HL-60 (cell line): ENCODE results near the gene ANXA3.

ENCODE experiments used
- GABPA ChIP-seq: IDR thresholded peaks from 2 replicates; pipeline ENCODE4 v1.6.1; 2012; ENCODE audit warnings: low read depth
- POLR2AphosphoS5 ChIP-seq: IDR thresholded peaks from 2 replicates; pipeline ENCODE4 v1.6.1; 2012; ENCODE audit warnings: low read depth
- TF ChIP-seq, protein P1 (sequence below): IDR thresholded peaks from one replicate; pipeline ENCODE4 v1.5.1; 2011; ENCODE audit warnings: low read length, control low read depth, inconsistent platforms; ENCODE audit not compliant: insufficient read depth
- TF ChIP-seq, protein P2 (sequence below): IDR thresholded peaks from 2 replicates; pipeline ENCODE4 v1.6.1; 2012; ENCODE audit warnings: low read depth; ENCODE audit not compliant: insufficient replicate concordance

DNA sequence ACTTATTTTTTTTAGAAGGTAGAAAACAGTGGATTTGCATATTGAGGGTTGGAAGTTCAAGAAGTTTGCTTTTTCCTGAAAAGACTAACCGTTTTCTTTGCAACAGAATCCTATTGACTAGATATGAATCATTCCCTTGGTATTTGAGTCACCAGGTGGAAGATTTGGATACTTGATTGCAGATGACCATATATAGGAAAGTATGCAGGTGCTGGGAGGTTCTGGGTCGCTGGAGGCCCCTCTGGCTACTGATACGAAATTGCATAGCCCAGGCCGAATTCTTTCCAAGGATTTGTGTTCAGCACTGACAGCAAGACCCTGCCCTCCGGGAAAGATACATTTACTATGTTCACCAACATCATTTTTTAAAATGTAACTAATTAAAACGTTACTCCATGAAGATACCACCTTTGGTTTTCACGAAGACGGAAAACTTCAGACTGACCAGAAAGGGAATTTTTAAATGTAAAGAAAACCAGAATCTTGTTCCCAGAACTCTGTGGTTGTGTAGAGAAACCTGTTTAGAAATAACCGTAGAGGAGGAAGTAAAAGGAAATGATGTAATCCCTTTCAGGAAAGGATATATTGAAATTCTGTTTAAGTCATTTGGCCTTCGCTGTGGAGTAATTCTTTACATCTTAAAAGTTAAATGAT lies 946 bp downstream of the ANXA3 start:
- TF ChIP-seq, protein P1, sequence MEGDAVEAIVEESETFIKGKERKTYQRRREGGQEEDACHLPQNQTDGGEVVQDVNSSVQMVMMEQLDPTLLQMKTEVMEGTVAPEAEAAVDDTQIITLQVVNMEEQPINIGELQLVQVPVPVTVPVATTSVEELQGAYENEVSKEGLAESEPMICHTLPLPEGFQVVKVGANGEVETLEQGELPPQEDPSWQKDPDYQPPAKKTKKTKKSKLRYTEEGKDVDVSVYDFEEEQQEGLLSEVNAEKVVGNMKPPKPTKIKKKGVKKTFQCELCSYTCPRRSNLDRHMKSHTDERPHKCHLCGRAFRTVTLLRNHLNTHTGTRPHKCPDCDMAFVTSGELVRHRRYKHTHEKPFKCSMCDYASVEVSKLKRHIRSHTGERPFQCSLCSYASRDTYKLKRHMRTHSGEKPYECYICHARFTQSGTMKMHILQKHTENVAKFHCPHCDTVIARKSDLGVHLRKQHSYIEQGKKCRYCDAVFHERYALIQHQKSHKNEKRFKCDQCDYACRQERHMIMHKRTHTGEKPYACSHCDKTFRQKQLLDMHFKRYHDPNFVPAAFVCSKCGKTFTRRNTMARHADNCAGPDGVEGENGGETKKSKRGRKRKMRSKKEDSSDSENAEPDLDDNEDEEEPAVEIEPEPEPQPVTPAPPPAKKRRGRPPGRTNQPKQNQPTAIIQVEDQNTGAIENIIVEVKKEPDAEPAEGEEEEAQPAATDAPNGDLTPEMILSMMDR: no peak
- TF ChIP-seq, protein P2, sequence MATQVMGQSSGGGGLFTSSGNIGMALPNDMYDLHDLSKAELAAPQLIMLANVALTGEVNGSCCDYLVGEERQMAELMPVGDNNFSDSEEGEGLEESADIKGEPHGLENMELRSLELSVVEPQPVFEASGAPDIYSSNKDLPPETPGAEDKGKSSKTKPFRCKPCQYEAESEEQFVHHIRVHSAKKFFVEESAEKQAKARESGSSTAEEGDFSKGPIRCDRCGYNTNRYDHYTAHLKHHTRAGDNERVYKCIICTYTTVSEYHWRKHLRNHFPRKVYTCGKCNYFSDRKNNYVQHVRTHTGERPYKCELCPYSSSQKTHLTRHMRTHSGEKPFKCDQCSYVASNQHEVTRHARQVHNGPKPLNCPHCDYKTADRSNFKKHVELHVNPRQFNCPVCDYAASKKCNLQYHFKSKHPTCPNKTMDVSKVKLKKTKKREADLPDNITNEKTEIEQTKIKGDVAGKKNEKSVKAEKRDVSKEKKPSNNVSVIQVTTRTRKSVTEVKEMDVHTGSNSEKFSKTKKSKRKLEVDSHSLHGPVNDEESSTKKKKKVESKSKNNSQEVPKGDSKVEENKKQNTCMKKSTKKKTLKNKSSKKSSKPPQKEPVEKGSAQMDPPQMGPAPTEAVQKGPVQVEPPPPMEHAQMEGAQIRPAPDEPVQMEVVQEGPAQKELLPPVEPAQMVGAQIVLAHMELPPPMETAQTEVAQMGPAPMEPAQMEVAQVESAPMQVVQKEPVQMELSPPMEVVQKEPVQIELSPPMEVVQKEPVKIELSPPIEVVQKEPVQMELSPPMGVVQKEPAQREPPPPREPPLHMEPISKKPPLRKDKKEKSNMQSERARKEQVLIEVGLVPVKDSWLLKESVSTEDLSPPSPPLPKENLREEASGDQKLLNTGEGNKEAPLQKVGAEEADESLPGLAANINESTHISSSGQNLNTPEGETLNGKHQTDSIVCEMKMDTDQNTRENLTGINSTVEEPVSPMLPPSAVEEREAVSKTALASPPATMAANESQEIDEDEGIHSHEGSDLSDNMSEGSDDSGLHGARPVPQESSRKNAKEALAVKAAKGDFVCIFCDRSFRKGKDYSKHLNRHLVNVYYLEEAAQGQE: no peak
- no peak for TF ChIP-seq POLR2AphosphoS5
- TF ChIP-seq GABPA: no peak
